Measurements from ENCODE around the gene BTBD2.

Gene BTBD2

DNA sequence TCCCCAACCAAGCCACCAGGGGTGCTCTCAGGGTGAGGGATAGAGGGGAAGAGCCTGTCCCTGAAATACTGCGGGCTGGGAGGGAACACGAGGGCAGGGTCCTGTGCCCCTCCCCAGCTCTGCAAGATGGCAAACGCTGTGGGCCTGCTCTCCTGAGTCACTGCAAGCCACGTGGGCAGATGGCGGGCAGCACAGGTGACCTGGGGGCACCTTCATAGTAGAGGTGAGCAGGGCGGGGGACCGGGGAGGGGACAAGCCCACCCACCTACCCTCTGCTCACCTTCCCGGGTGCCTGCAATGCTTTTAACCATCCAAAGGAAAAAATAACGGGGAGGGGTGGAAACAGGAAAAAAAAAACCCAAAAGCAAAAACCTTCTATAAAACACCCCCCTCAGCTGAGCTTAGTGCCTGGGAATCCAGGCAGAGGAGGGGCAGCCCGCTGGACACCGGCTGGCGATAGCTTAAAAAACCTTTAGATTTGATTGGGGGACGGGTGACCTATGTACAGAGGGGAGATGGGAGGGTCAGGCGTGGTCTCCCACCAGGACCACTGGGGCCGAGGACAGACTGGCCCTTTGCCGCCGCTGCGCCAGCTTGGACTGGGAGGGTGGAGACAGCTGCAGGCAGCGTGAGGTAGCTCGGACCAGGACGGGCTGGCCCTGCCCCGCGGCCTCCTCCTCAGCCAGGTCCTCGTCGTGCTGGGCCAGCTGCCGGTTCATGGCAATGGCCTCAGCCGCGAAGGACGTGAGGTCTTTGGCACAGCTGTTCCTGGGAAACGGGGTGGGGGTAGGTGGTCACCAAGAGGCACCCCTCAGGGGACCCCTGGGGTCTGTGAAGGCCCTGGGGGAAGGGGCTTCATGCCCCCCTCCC lies 23.8 kb upstream of the BTBD2 start:
- TF ChIP-seq GATA3 (IDR thresholded peaks at IDR 0.05; ENCODE audit: low read depth, low read length) = no peak
- TF ChIP-seq GATA2 (IDR thresholded peaks at IDR 0.05; ENCODE audit: low read depth, low read length) = no peak

DNA sequence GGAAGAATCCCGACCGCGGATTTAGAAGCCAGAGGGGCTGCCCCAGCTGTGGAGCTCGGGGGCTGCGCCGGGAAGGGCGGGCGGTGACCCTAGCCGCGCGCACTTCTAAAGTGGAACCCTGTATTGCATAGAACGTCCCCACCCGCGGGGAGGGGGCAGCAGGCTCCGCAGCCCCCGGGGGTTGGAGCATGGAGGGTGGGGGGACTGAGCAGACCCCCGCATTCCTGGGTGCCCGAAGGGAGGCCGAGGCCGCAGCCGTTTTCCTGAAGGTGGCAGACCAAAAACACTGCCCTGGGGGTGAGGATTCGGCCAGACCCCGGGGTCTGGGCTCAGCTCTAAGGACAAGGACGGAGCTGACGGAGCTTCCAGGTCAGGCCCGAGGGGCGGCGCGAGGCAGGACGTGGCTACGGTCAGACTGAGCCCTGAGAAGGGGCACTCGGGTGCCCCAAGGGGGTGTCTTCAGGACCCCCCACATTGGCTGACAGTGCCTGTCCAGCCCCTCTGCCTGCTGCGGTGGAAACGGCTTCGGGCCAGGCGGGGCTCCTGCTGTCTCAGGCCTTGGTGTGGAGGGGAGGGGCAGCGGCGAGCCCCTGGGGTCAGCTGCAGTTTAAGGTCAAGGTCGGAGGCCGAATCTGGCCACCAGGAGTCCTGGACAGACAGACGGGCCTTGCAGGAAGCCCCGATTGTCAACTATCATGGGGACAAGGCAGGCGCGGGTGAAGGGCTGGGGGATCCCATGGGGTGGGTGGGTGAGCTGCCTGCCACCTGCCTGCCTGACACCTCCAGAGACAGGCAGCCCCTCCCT lies 23.0 kb upstream of the BTBD2 start:
- TF ChIP-seq GATA3 (IDR thresholded peaks at IDR 0.05; ENCODE audit: low read depth, low read length) = no peak
- no peak for TF ChIP-seq GATA2 (IDR thresholded peaks at IDR 0.05; ENCODE audit: low read depth, low read length)

DNA sequence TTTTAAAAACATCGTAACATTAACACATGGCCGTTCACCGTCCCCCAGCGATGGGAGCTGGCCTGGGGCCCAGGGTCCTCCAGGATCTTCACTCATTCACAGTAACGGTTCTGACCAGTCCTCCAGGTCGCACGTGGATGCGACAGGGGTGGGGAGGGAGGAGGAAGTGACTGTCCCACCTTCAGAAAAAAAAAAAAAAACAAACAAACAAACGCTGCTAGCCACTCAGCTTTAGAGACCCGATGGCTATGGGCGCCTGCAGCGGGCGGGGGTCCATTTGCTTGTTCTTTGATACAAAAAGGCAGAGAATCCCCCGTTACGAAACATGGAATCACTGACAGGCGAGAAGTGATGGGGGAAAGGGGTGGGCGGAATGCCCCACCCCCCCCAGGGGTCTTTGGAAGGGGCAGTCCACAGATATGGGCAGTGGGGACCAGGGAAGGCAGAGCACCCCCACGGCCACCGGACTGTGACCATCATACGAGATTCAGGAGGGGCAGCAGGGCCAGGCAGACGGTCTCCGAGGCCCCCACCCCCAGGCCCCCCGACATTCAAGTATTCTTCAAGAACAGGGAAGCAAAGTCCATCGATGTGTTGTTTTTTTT lies 22.2 kb upstream of the BTBD2 start:
- TF ChIP-seq GATA3 (IDR thresholded peaks at IDR 0.05; ENCODE audit: low read depth, low read length) (no peak), GATA2 (IDR thresholded peaks at IDR 0.05; ENCODE audit: low read depth, low read length) (no peak)

DNA sequence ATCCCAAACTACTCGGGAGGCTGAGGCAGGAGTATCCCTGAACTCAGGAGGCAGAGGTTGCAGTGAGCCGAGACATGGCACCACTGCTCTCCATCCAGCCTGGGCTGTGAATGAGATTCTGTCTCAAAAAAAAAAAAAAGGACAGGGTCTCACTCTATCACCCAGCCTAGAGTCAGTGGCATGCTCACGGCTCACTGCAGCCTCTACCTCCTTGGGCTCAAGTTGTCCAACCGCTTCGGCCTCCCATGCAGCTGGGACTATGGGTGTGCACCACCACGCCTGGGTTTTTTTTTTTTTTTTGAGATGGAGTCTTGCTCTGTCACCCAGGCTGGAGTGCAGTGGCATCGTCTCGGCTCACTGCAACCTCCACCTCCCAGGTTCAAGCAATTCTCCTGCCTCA lies 20.9 kb upstream of the BTBD2 start:
- TF ChIP-seq GATA2 (IDR thresholded peaks at IDR 0.05; ENCODE audit: low read depth, low read length) = no peak
- no peak for TF ChIP-seq GATA3 (IDR thresholded peaks at IDR 0.05; ENCODE audit: low read depth, low read length)

DNA sequence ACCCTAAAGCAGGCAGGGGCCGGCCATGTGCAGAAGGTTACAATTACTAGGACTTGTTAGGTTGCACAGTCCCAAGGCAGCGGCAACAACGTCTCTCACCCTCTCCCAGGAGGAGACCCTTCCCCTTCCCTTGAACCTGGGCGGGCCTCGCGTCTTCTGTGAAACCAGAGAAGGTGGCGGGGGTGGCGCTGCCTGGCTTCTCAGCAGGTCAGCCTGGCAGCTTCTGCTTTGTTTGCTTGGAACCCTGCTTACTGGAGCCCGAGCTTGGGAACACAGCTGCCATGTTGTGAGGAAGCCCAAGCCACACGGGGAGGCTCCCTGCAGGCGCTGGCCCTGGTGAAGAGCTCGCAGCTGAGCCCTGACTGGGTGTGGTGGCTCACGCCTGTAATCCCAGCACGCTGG lies 20.1 kb upstream of the BTBD2 start:
- no peak for TF ChIP-seq GATA2 (IDR thresholded peaks at IDR 0.05; ENCODE audit: low read depth, low read length)
- no peak for TF ChIP-seq GATA3 (IDR thresholded peaks at IDR 0.05; ENCODE audit: low read depth, low read length)

DNA sequence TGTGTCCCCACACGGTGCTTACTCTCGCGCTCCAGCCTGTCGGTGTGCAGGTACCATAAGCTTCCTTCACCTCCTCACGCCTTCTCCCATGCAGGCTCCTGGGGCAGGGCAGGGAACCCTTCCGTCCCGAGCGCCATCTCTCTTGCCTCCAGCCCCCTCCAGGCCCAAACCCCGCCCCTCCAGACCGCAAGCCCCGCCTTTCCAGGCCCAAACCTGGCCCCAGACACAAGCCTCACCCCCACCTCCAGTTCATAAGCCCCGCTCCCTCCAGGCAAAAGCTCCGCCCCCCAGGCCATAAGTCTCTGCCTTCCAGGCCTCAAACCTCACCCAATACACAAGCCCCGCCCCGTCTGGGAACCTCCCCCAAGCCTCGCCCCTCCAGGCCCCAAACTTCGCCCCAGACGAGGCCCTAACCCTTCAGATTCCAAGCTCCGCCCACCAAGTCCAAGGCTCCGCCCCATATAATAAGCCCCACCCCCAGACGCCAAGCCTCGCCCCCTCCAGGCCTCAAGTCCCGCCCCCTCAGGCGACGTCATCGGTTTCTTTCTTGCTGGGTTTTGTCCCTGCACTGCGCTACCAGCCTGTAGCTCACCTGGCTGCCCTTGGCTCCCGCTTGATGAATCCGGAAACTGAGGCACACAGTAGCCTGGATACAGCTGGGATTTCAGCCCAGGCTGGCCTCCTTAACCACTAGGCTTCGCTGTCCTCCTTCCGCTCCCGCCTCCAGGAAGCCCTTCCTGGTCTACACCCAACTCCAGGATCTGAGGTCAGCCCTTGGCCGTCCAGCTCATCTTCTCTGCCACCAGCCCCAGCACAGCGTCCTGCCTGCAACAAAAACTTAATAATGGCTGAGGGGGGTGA lies 19.4 kb upstream of the BTBD2 start:
- TF ChIP-seq GATA2 (IDR thresholded peaks at IDR 0.05; ENCODE audit: low read depth, low read length) (no peak), GATA3 (IDR thresholded peaks at IDR 0.05; ENCODE audit: low read depth, low read length) (no peak)

DNA sequence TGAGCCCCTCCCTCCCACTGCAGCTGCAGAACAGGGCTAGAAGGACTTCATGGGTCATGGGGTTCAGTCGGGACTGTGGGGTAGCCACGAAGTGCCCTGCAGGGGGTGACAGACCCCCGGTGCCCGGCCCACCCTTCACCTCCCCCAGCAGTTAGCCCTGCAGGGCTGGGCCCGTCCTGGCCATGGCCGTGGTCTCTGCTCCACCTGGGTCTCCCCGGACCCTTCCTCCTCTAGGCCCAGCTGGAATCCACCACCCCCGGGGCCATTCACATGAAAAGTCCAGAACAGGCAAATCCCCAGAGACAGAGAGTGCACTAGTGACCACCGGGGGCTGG lies 18.3 kb upstream of the BTBD2 start:
- TF ChIP-seq GATA3 (IDR thresholded peaks at IDR 0.05; ENCODE audit: low read depth, low read length) (no peak), GATA2 (IDR thresholded peaks at IDR 0.05; ENCODE audit: low read depth, low read length) (no peak)

DNA sequence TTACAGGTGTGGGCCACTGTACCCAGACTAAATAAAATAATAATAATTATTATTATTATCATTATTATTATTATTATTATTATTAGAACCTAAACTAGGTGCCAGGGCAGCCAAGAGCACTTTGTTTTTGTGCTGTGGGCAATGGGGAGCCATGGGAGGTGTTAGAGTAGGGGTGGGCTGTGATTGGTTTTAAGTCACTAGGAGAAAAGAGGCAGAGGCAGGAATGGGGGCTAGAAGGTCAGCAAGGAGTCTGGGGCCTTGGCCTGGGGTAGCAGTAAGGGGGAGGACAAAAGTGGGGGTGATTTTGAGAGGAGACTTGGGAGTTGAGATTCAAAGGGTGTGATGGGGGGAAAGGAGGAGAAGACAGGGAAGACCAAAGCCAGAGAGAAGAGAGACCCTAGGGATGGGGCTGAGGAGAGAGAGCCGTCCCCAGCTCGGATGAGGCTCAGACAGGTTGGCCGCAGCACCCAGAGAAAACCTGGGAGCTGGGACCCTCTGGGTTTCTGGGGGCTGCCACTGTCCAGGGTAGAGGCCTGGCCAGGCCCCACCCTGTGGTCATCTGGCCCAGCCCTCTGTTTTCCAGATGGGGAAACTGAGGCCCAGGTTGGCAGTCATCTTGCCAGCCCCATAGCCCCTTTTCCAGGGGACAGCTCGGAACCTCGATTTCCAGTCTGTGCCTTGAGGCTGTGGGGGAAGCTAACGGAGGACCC lies 17.8 kb upstream of the BTBD2 start:
- no peak for TF ChIP-seq GATA2 (IDR thresholded peaks at IDR 0.05; ENCODE audit: low read depth, low read length)
- TF ChIP-seq GATA3 (IDR thresholded peaks at IDR 0.05; ENCODE audit: low read depth, low read length) = no peak

DNA sequence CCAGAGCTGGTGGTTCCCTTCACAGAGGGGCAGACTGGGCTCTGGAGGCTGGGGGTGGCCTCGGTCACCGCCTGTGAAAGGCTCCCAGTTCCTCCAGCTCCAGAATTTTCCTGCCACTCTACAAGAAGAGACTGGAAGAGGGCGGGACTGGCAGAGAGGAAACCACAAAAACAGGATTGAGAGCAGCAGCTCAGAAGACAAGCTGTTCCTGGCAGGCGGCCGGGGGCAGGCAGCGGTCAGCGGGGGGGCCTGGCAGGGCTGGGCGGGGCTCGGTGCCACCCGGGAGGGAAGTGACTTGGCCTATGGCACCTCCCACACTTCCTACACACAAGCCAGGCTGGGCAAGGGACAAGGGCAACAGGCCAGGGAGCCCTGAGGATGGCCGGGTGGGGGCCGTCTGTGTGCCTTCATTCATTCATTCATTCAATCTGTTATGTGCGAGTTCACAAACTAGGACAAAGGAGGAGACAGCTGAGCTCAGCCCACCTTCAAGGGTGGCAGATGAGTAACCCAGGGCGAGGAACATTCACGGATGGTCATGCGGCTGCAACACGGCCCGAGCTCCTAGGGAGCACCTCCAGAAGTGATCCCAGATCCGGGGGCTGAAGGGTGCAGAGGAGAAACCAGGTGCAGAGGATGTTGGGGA lies 16.9 kb upstream of the BTBD2 start:
- no peak for TF ChIP-seq GATA2 (IDR thresholded peaks at IDR 0.05; ENCODE audit: low read depth, low read length)
- TF ChIP-seq GATA3 (IDR thresholded peaks at IDR 0.05; ENCODE audit: low read depth, low read length) = no peak

DNA sequence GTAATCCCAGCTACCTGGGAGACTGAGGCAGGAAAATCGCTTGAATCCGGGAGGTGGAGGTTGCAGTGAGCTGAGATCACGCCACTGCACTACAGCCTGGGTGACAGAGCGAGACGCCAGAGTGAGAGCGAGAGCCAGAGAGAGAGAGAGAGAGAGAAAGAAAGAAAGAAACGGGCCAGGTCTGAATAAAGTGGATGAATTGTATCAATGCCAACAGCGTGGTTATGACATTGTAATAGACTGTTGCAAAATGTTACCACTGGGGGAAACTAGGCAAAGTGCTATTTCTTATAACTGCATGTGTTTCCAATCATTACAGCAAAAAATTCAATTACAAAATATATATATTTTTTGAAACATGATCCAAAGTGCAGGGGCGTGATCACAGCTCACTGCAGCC lies 11.8 kb upstream of the BTBD2 start:
- no peak for TF ChIP-seq GATA3 (IDR thresholded peaks at IDR 0.05; ENCODE audit: low read depth, low read length)
- TF ChIP-seq GATA2 (IDR thresholded peaks at IDR 0.05; ENCODE audit: low read depth, low read length) = no peak

DNA sequence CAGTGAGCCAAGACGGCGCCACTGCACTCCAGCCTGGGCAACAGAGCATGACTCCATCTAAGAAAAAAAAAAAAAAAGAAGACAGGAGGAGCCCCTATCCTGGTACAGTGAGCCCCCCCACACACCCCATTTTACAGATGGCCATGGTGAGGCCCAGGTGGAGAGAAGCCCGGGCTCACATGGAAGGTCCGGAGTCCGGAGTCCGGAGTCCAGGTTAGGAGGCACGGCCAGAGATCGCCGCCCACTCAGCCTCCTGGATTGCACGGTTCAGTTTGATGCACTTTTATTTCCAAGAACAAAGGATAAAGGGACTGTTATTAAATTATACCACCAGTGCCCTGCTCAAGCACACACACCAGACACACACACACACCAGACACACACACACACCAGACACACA lies 11.3 kb upstream of the BTBD2 start:
- no peak for TF ChIP-seq GATA3 (IDR thresholded peaks at IDR 0.05; ENCODE audit: low read depth, low read length)
- no peak for TF ChIP-seq GATA2 (IDR thresholded peaks at IDR 0.05; ENCODE audit: low read depth, low read length)

DNA sequence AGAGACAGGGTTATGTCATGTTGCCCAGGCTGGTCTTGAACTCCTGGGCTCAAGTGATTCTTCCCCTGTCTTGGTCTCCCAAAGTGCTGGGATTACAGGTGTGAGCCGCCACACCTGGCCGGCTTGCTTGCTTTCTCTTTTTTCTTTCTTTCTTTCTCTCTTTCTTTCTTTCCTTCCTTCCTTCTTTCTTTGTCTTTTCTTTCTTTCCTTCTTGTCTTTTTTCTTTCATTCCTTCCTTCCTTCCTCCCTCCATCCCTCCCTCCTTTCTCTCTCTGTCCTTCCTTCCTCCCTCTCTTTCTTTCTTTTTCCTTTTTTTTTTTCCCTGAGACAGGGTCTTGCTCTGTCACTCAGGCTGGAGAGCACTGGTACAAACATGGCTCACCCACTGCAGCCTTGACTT lies 6.8 kb upstream of the BTBD2 start:
- no peak for TF ChIP-seq GATA2 (IDR thresholded peaks at IDR 0.05; ENCODE audit: low read depth, low read length)
- TF ChIP-seq GATA3 (IDR thresholded peaks at IDR 0.05; ENCODE audit: low read depth, low read length) = no peak

All from SH-SY5Y (cell line).